ENCODE results near the gene AURKAIP1.

DNA sequence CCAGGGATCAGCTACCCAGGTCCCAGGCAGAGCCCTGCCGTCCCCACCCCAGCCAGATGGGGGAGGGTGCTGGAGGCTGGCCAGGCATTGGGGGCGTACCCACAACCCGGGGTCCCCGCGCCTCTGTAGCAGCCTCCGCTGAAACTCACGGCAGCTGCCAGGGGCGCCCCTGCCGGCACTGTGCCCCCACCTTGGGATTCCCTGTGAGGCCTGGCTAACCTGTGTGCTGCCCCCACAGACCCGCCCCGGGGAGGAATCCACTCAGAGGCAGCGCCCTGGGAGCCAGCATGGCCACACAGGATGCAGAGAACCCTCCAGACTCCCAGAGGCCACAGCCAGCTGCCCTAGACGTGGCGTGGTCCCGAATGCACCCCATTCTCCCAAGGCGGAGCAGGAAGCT is 29.6 kb downstream of the AURKAIP1 start:
- no peak for TF ChIP-seq CTCF (IDR thresholded peaks at IDR 0.05)
- TF ChIP-seq POLR2A (IDR thresholded peaks at IDR 0.05): no peak

All from suprapubic skin (tissue), 3 donors.